B cell (primary cell): Measurements from ENCODE around the gene CRHR2.

Source experiments
- EZH2 ChIP-seq: IDR thresholded peaks from 2 replicates; pipeline ENCODE4 v1.6.1; 2012; ENCODE audit warnings: borderline replicate concordance, low read depth, mild to moderate bottlenecking, moderate library complexity, low read length; ENCODE audit not compliant: insufficient read depth, poor library complexity, severe bottlenecking
- TF ChIP-seq, protein P1 (sequence below): fragments of 200-600 bp; IDR thresholded peaks from one replicate; pipeline ENCODE4 v1.8.0; 2022; ENCODE audit warnings: antibody characterized with exemption, mild to moderate bottlenecking

DNA sequence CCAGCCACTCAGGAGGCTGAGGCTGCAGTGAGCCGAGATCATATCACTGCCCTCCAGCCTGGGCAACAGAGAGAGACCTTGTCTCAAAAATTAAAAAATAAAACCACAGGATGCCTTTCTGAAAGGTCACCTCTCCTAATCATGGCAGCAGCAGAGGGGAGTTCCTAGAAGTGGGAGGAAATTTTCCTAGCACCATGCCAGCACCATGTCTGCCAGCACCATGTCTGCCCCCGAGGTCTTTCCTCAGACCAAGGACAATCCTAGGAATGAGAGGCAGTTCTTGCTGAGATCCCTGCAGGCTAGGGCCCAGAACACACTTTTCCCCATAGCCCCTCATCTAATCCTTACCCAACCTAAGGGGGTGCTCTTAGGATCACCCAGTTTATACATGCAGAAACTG lies 47.4 kb upstream of the CRHR2 start:
- TF ChIP-seq, protein P1, sequence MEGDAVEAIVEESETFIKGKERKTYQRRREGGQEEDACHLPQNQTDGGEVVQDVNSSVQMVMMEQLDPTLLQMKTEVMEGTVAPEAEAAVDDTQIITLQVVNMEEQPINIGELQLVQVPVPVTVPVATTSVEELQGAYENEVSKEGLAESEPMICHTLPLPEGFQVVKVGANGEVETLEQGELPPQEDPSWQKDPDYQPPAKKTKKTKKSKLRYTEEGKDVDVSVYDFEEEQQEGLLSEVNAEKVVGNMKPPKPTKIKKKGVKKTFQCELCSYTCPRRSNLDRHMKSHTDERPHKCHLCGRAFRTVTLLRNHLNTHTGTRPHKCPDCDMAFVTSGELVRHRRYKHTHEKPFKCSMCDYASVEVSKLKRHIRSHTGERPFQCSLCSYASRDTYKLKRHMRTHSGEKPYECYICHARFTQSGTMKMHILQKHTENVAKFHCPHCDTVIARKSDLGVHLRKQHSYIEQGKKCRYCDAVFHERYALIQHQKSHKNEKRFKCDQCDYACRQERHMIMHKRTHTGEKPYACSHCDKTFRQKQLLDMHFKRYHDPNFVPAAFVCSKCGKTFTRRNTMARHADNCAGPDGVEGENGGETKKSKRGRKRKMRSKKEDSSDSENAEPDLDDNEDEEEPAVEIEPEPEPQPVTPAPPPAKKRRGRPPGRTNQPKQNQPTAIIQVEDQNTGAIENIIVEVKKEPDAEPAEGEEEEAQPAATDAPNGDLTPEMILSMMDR = no peak
- no peak for TF ChIP-seq EZH2
